ENCODE results near the gene GPR84. TPM values are rescaled to one million over a fixed set of nuclear protein-coding genes. Genes with fewer than 3 reads are reported as not detected.

Gene GPR84
- total and polyA plus RNA-seq, 7 donors, result 0.54 to 0.92 (median 0.64) TPM; not detected in 3

GRCh38 chr12:54378796-54379397, 14.6 kb upstream of the GPR84 start:
- WGBS, 2 donors, result 8 to 43% methylated on average over 49 of the region's 49 CpGs
- Histone ChIP-seq H3K27me3 (no peaks in the 10 kb centered on the region), H3K4me1 (peaks cover 0 to 26% (median 20%) of the 10 kb centered on the region in 4 donors), H3K27ac (peak overlapping the region; percentile 77 to 84 (median 79)), H3K4me3 (peak overlapping the region; percentile 32 to 57 (median 55)), H3K36me3 (no peaks in the 10 kb centered on the region), H3K9me3 (no peaks in the 10 kb centered on the region)
- peak; percentile 82 for DNase-seq
- intact Hi-C loops (cut with DNase I), result loop anchor here (10.0 kb wide), 1 partner anchor 374 kb away; the partner anchor contains the start of genes HOXC8 and HOXC9
- TF ChIP-seq POLR2A (IDR thresholded peaks at IDR 0.05) (no peak), EP300 (IDR thresholded peaks at IDR 0.05) (no peak), POLR2AphosphoS5 (IDR thresholded peaks at IDR 0.05) (no peak), CTCF (IDR thresholded peaks at IDR 0.05) (no peak)

- Histone ChIP-seq H3K9me3 (no peaks in the 10 kb centered on the region), H3K36me3 (no peaks in the 10 kb centered on the region), H3K4me1 (peaks cover 0 to 26% (median 22%) of the 10 kb centered on the region in 4 donors), H3K27me3 (no peaks in the 10 kb centered on the region), H3K4me3 (peak overlapping the region in 1 of 4 donors; percentile 55), H3K27ac (peak overlapping the region in 3 of 4 donors; percentile 29 to 81 (median 77))
- TF ChIP-seq EP300 (IDR thresholded peaks at IDR 0.05) (no peak), POLR2A (IDR thresholded peaks at IDR 0.05) (no peak), POLR2AphosphoS5 (IDR thresholded peaks at IDR 0.05) (no peak), CTCF (IDR thresholded peaks at IDR 0.05) (no peak)
- no peak for DNase-seq
- intact Hi-C loops (cut with DNase I), result loop anchor here (10.0 kb wide), 1 partner anchor 373 kb away; the partner anchor contains the start of genes HOXC8 and HOXC9
- 52 to 78% methylated on average over 6 of the region's 6 CpGs for WGBS, 2 donors
Measured at GRCh38 chr12:54377797-54378515, 13.7 kb upstream of the GPR84 start.

- H3K27ac ChIP-seq, result peak overlapping the region; percentile 10 to 81 (median 35)
- 82 to 83% methylated on average over 2 of the region's 2 CpGs for WGBS, 2 donors
- no peak overlapping the region for H3K4me3 ChIP-seq
- H3K4me1 ChIP-seq, result peaks cover 0 to 29% (median 26%) of the 10 kb centered on the region in 4 donors
- H3K27me3 ChIP-seq, result no peaks in the 10 kb centered on the region
- no peaks in the 10 kb centered on the region for H3K36me3 ChIP-seq
- intact Hi-C loops (cut with DNase I), result loop anchor here (10.0 kb wide), 1 partner anchor 372 kb away; the partner anchor contains the start of genes HOXC8 and HOXC9
- TF ChIP-seq POLR2A (IDR thresholded peaks at IDR 0.05), result no peak
- TF ChIP-seq EP300 (IDR thresholded peaks at IDR 0.05), result no peak
- no peak for TF ChIP-seq CTCF (IDR thresholded peaks at IDR 0.05)
- TF ChIP-seq POLR2AphosphoS5 (IDR thresholded peaks at IDR 0.05), result no peak
- no peak for DNase-seq
- no peaks in the 10 kb centered on the region for H3K9me3 ChIP-seq
Measured at GRCh38 chr12:54377007-54377406, 12.7 kb upstream of the GPR84 start.

- DNase-seq, result no peak
- Histone ChIP-seq H3K9me3 (no peaks in the 10 kb centered on the region), H3K4me1 (peaks cover 0 to 33% (median 30%) of the 10 kb centered on the region in 4 donors), H3K27ac (peak overlapping the region; percentile 10 to 81 (median 35)), H3K27me3 (no peaks in the 10 kb centered on the region), H3K36me3 (no peaks in the 10 kb centered on the region), H3K4me3 (no peak overlapping the region)
- intact Hi-C loops (cut with DNase I), result loop anchor here (10.0 kb wide), 1 partner anchor 372 kb away; the partner anchor contains the start of genes HOXC8 and HOXC9
- WGBS, 2 donors, result 70 to 76% methylated on average over 4 of the region's 4 CpGs
- TF ChIP-seq POLR2AphosphoS5 (IDR thresholded peaks at IDR 0.05) (peak in 1 of 4 donors; percentile 13), POLR2A (IDR thresholded peaks at IDR 0.05) (no peak), CTCF (IDR thresholded peaks at IDR 0.05) (no peak)
Measured at GRCh38 chr12:54376596-54376995, 12.3 kb upstream of the GPR84 start.

All from sigmoid colon (tissue), 7 donors.